ENCODE results near the gene ADCY9.

GRCh38 chr16:4071686-4072561, 44.3 kb downstream of the ADCY9 start:
- TF ChIP-seq, protein P1, sequence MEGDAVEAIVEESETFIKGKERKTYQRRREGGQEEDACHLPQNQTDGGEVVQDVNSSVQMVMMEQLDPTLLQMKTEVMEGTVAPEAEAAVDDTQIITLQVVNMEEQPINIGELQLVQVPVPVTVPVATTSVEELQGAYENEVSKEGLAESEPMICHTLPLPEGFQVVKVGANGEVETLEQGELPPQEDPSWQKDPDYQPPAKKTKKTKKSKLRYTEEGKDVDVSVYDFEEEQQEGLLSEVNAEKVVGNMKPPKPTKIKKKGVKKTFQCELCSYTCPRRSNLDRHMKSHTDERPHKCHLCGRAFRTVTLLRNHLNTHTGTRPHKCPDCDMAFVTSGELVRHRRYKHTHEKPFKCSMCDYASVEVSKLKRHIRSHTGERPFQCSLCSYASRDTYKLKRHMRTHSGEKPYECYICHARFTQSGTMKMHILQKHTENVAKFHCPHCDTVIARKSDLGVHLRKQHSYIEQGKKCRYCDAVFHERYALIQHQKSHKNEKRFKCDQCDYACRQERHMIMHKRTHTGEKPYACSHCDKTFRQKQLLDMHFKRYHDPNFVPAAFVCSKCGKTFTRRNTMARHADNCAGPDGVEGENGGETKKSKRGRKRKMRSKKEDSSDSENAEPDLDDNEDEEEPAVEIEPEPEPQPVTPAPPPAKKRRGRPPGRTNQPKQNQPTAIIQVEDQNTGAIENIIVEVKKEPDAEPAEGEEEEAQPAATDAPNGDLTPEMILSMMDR (conservative IDR thresholded peaks at IDR 0.05; ENCODE audit: low read depth, low read length), result no peak
- no peak for TF ChIP-seq EZH2 (IDR thresholded peaks at IDR 0.05; ENCODE audit: borderline replicate concordance, low read depth, low read length, poor library complexity, severe bottlenecking)

All from A673 (cell line).